Measurements from ENCODE around the gene HOGA1. TPM values are rescaled to one million over a fixed set of nuclear protein-coding genes. Genes with fewer than 3 reads are reported as not detected.
A peak's percentile ranks its signal among the peaks of the same experiment; 100 is the strongest.
"Not testable (repeated sequence)": the region's sequence is repeated elsewhere in the genome, so short reads cannot be mapped to it uniquely, and the experiment has no call there.

Gene HOGA1
- total RNA-seq, 1 experiment from 2014 or later: 8.1 TPM

- in situ Hi-C loops (cut with HindIII; ENCODE audit: low sequenced_read_pairs): no loop called here
- DNase-seq (ENCODE audit: low spot score): no peak
Measured at GRCh38 chr10:97551271-97551670, 32.9 kb upstream of the HOGA1 start.

GRCh38 chr10:97553575-97554031, 30.6 kb upstream of the HOGA1 start:
- in situ Hi-C loops (cut with HindIII; ENCODE audit: low sequenced_read_pairs): no loop called here
- no peak for DNase-seq (ENCODE audit: low spot score)

- in situ Hi-C loops (cut with HindIII; ENCODE audit: low sequenced_read_pairs); DNase-seq (ENCODE audit: low spot score): not testable (repeated sequence)
Measured at GRCh38 chr10:97554336-97554735, 29.9 kb upstream of the HOGA1 start.

- in situ Hi-C loops (cut with HindIII; ENCODE audit: low sequenced_read_pairs); DNase-seq (ENCODE audit: low spot score): not testable (repeated sequence)
Measured at GRCh38 chr10:97555541-97555940, 28.6 kb upstream of the HOGA1 start.

GRCh38 chr10:97560731-97561381, 23.3 kb upstream of the HOGA1 start:
- DNase-seq (ENCODE audit: low spot score); in situ Hi-C loops (cut with HindIII; ENCODE audit: low sequenced_read_pairs): not testable (repeated sequence)

- in situ Hi-C loops (cut with HindIII; ENCODE audit: low sequenced_read_pairs); DNase-seq (ENCODE audit: low spot score): not testable (repeated sequence)
Measured at GRCh38 chr10:97561386-97562077, 22.7 kb upstream of the HOGA1 start.

- in situ Hi-C loops (cut with HindIII; ENCODE audit: low sequenced_read_pairs); DNase-seq (ENCODE audit: low spot score): not testable (repeated sequence)
Measured at GRCh38 chr10:97562329-97562728, 21.9 kb upstream of the HOGA1 start.

- DNase-seq (ENCODE audit: low spot score): no peak
Measured at GRCh38 chr10:97563337-97563736, 20.9 kb upstream of the HOGA1 start.

GRCh38 chr10:97564776-97565175, 19.4 kb upstream of the HOGA1 start:
- DNase-seq (ENCODE audit: low spot score): no peak
- in situ Hi-C loops (cut with HindIII; ENCODE audit: low sequenced_read_pairs): no loop called here

More at GRCh38 chr10:97563337-97563736, 20.9 kb upstream of the HOGA1 start:
- in situ Hi-C loops (cut with HindIII; ENCODE audit: low sequenced_read_pairs): no loop called here

- no peak for DNase-seq (ENCODE audit: low spot score)
- in situ Hi-C loops (cut with HindIII; ENCODE audit: low sequenced_read_pairs): no loop called here
Measured at GRCh38 chr10:97566336-97566996, 17.7 kb upstream of the HOGA1 start.

GRCh38 chr10:97567891-97568290, 16.3 kb upstream of the HOGA1 start:
- DNase-seq (ENCODE audit: low spot score): no peak
- in situ Hi-C loops (cut with HindIII; ENCODE audit: low sequenced_read_pairs): no loop called here

GRCh38 chr10:97570146-97570788, 13.9 kb upstream of the HOGA1 start:
- DNase-seq (ENCODE audit: low spot score): peak; percentile 30
- in situ Hi-C loops (cut with HindIII; ENCODE audit: low sequenced_read_pairs): no loop called here

- in situ Hi-C loops (cut with HindIII; ENCODE audit: low sequenced_read_pairs): no loop called here
- DNase-seq (ENCODE audit: low spot score): peak; percentile 95
Measured at GRCh38 chr10:97570789-97571471, 13.3 kb upstream of the HOGA1 start.

GRCh38 chr10:97571622-97572021, 12.6 kb upstream of the HOGA1 start:
- in situ Hi-C loops (cut with HindIII; ENCODE audit: low sequenced_read_pairs): no loop called here
- DNase-seq (ENCODE audit: low spot score): peak; percentile 66

GRCh38 chr10:97572214-97572989, 11.8 kb upstream of the HOGA1 start, which contains the start of gene ANKRD2:
ANKRD2 (plus strand) TSS chr10:97572779; CDS start chr10:97572789, 10 bp downstream.
- DNase-seq (ENCODE audit: low spot score): peak; percentile 87
- in situ Hi-C loops (cut with HindIII; ENCODE audit: low sequenced_read_pairs): no loop called here

- DNase-seq (ENCODE audit: low spot score): no peak
- in situ Hi-C loops (cut with HindIII; ENCODE audit: low sequenced_read_pairs): no loop called here
Measured at GRCh38 chr10:97573021-97573420, 11.2 kb upstream of the HOGA1 start.

GRCh38 chr10:97573672-97574071, 10.5 kb upstream of the HOGA1 start:
- DNase-seq (ENCODE audit: low spot score): no peak
- in situ Hi-C loops (cut with HindIII; ENCODE audit: low sequenced_read_pairs): no loop called here

- DNase-seq (ENCODE audit: low spot score): peak; percentile 96
- in situ Hi-C loops (cut with HindIII; ENCODE audit: low sequenced_read_pairs): no loop called here
Measured at GRCh38 chr10:97574374-97575126, 9.6 kb upstream of the HOGA1 start.
